Ovary (tissue), 3 donors: Measurements from ENCODE around the gene ISOC1.

ENCODE experiments used
- CTCF ChIP-seq, 3 donors: fragments of 450-650 bp in 2 of 3; fragments of 200-600 bp in 1 of 3; IDR thresholded peaks; one replicate each; pipeline versions ENCODE4 v1.5.1 to v1.8.0; 2016 to 2022; ENCODE audit warnings: antibody characterized with exemption in 3 of 3, mild to moderate bottlenecking in 1 of 3
- POLR2A ChIP-seq: fragments of 450-650 bp; IDR thresholded peaks from one replicate; pipeline ENCODE4 v1.6.1; 2017; ENCODE audit warnings: antibody characterized with exemption, mild to moderate bottlenecking, moderate library complexity
- donor health status: DM: no; HTN: no; CAD: no.

GRCh38 chr5:129063483-129064113 is 31.0 kb upstream of the ISOC1 start:
- TF ChIP-seq CTCF (IDR thresholded peaks at IDR 0.05) (no peak), POLR2A (no peak)
